GM23248 (cell line): ENCODE measurements around the gene ATF2. TPM values are rescaled to one million over a fixed set of nuclear protein-coding genes. Genes with fewer than 3 reads are reported as not detected.
A peak's percentile ranks its signal among the peaks of the same experiment; 100 is the strongest.

ENCODE experiments used
- DNase-seq: peaks from one replicate; pipeline ENCODE4 v3.0.0-alpha.2; 2015
- H2AFZ ChIP-seq: fragments of 200-600 bp; sonication (generic); 2 replicates; pipeline ENCODE4 v1.6.1; 2016; ENCODE audit warnings: antibody characterized with exemption
- H3F3A ChIP-seq: fragments of 200-600 bp; sonication (generic); 2 replicates; pipeline ENCODE4 v1.6.1; 2016; ENCODE audit warnings: mild to moderate bottlenecking, antibody characterized with exemption, mixed run types; ENCODE audit not compliant: insufficient read depth
- H3K27ac ChIP-seq: fragments of 200-600 bp; sonication (generic); 2 replicates; pipeline ENCODE4 v1.5.1; 2016; ENCODE audit warnings: mild to moderate bottlenecking
- H3K27me3 ChIP-seq: fragments of 200-600 bp; sonication (generic); replicated peaks from 2 replicates; pipeline ENCODE4 v1.6.1; 2016; ENCODE audit warnings: mild to moderate bottlenecking; ENCODE audit not compliant: insufficient read depth
- H3K36me3 ChIP-seq: fragments of 200-600 bp; sonication (generic); 2 replicates; pipeline ENCODE4 v1.6.1; 2016; ENCODE audit warnings: low read depth, mild to moderate bottlenecking
- H3K4me1 ChIP-seq: fragments of 200-600 bp; sonication (generic); 2 replicates; pipeline ENCODE4 v1.6.1; 2016; ENCODE audit warnings: mild to moderate bottlenecking; ENCODE audit not compliant: insufficient read depth
- H3K4me2 ChIP-seq: fragments of 200-600 bp; sonication (generic); one replicate; pipeline ENCODE4 v1.6.1; 2016; ENCODE audit warnings: mild to moderate bottlenecking; ENCODE audit not compliant: unreplicated experiment
- H3K4me3 ChIP-seq: fragments of 200-600 bp; sonication (generic); 2 replicates; pipeline ENCODE4 v1.5.1; 2016; ENCODE audit warnings: mild to moderate bottlenecking
- H3K79me2 ChIP-seq: fragments of 200-600 bp; sonication (generic); 2 replicates; pipeline ENCODE4 v1.6.1; 2016; ENCODE audit warnings: mild to moderate bottlenecking; ENCODE audit not compliant: insufficient read depth
- H3K9ac ChIP-seq: fragments of 200-600 bp; sonication (generic); 2 replicates; pipeline ENCODE4 v1.6.1; 2016; ENCODE audit warnings: mild to moderate bottlenecking
- H3K9me2 ChIP-seq: fragments of 200-600 bp; sonication (generic); 2 replicates; pipeline ENCODE4 v1.6.1; 2016; ENCODE audit warnings: mixed run types, mild to moderate bottlenecking, moderate library complexity; ENCODE audit not compliant: insufficient read depth
- H3K9me3 ChIP-seq: fragments of 200-600 bp; sonication (generic); one replicate; pipeline ENCODE4 v1.6.1; 2017; ENCODE audit warnings: low read depth
- H4K20me1 ChIP-seq: fragments of 200-600 bp; sonication (generic); 2 replicates; pipeline ENCODE4 v1.6.0; 2016; ENCODE audit not compliant: insufficient read depth
- EZH2 ChIP-seq: fragments of 200-600 bp; sonication (generic); IDR thresholded peaks from 2 replicates; pipeline ENCODE4 v1.6.1; 2018; ENCODE audit warnings: antibody characterized with exemption, mild to moderate bottlenecking; ENCODE audit not compliant: insufficient read depth, poor library complexity, severe bottlenecking
- EZH2phosphoT487 ChIP-seq: fragments of 200-600 bp; sonication (generic); IDR thresholded peaks from 2 replicates; pipeline ENCODE4 v1.6.1; 2018; ENCODE audit warnings: antibody characterized with exemption, moderate library complexity, mild to moderate bottlenecking, low read depth; ENCODE audit not compliant: insufficient read depth
- WGBS, 2 experiments: methylation state at CpG; one replicate each; pipeline ENCODE4 v1.1.6; 2015 to 2017; ENCODE audit warnings: low lambda C conversion rate in 2 of 2, low coverage in 1 of 2; ENCODE audit errors: missing lambda C conversion rate in 2 of 2; 5-methylcytosine and 5-hydroxymethylcytosine counted together
- in situ Hi-C: fragments of 300-500 bp; cut with MboI; formaldehyde crosslinking; loops from 2 replicates; pipeline ENCODE4 v1.15.0; 2020
- polyA plus RNA-seq: library from polyadenylated mRNA; unstranded; fragments of >200 nt; fragmentation: Nextera tagmentation; extraction: Ambion mirVana; gene quantifications from 2 replicates; pipeline ENCODE4 v1.2.1, GENCODE V29; 2016
- total RNA-seq: library from RNA; depleted of rRNA; stranded (reverse); fragments of >200 nt; shearing (Covaris generic); gene quantifications from 2 replicates; pipeline ENCODE4 v1.2.3, GENCODE V29; 2014

ATF2 gene
- total and polyA plus RNA-seq, 2 experiments from 2014 or later = 26.8 to 33.8 TPM

- no peak overlapping the region for H3K4me2 ChIP-seq
- H3K79me2 ChIP-seq = no peaks in the 10 kb centered on the region
- H4K20me1 ChIP-seq = no peaks in the 10 kb centered on the region
- H3K9ac ChIP-seq = no peak overlapping the region
- TF ChIP-seq EZH2phosphoT487 (no peak), EZH2 (no peak)
- no peak overlapping the region for H2AFZ ChIP-seq
- H3K27ac ChIP-seq = no peak overlapping the region
- no peaks in the 10 kb centered on the region for H3F3A ChIP-seq
- H3K4me3 ChIP-seq = no peak overlapping the region
- H3K9me2 ChIP-seq = no peaks in the 10 kb centered on the region
- in situ Hi-C loops = no loop called here
- no peaks in the 10 kb centered on the region for H3K36me3 ChIP-seq
- no peaks in the 10 kb centered on the region for H3K27me3 ChIP-seq
- H3K9me3 ChIP-seq = no peaks in the 10 kb centered on the region
- no peak for DNase-seq
- H3K4me1 ChIP-seq = no peaks in the 10 kb centered on the region
Observed at GRCh38 chr2:175055993-175056392, 112.0 kb downstream of the ATF2 start.

GRCh38 chr2:175054340-175054739 is 113.7 kb downstream of the ATF2 start:
- H3K4me3 ChIP-seq = no peak overlapping the region
- H3K9me3 ChIP-seq = no peaks in the 10 kb centered on the region
- H3K9ac ChIP-seq = no peak overlapping the region
- H3K9me2 ChIP-seq = no peaks in the 10 kb centered on the region
- no peak overlapping the region for H2AFZ ChIP-seq
- in situ Hi-C loops = no loop called here
- no peaks in the 10 kb centered on the region for H3K36me3 ChIP-seq
- H3K27ac ChIP-seq = no peak overlapping the region
- 97 to 98% methylated on average over 4 of the region's 4 CpGs for WGBS, 2 experiments
- DNase-seq = no peak
- H3F3A ChIP-seq = no peaks in the 10 kb centered on the region
- TF ChIP-seq EZH2phosphoT487 = no peak
- no peak for TF ChIP-seq EZH2
- H4K20me1 ChIP-seq = no peaks in the 10 kb centered on the region
- H3K27me3 ChIP-seq = no peaks in the 10 kb centered on the region
- H3K79me2 ChIP-seq = no peaks in the 10 kb centered on the region
- H3K4me2 ChIP-seq = no peak overlapping the region
- no peaks in the 10 kb centered on the region for H3K4me1 ChIP-seq

GRCh38 chr2:175049661-175050060 is 118.3 kb downstream of the ATF2 start:
- in situ Hi-C loops = no loop called here

GRCh38 chr2:175048275-175048674 is 119.7 kb downstream of the ATF2 start:
- Histone ChIP-seq H4K20me1 (no peaks in the 10 kb centered on the region), H3K4me1 (no peaks in the 10 kb centered on the region), H3F3A (no peaks in the 10 kb centered on the region), H3K4me2 (no peak overlapping the region), H2AFZ (no peak overlapping the region), H3K9me3 (no peaks in the 10 kb centered on the region), H3K36me3 (no peaks in the 10 kb centered on the region), H3K27ac (no peak overlapping the region), H3K27me3 (no peaks in the 10 kb centered on the region), H3K4me3 (no peak overlapping the region), H3K9ac (no peak overlapping the region), H3K79me2 (no peaks in the 10 kb centered on the region), H3K9me2 (no peaks in the 10 kb centered on the region)
- 93 to 96% methylated on average over 2 of the region's 2 CpGs for WGBS, 2 experiments
- in situ Hi-C loops = no loop called here
- no peak for DNase-seq
- TF ChIP-seq EZH2phosphoT487 (no peak), EZH2 (no peak)

More at GRCh38 chr2:175049661-175050060, 118.3 kb downstream of the ATF2 start:
- Histone ChIP-seq H3K79me2 (no peaks in the 10 kb centered on the region), H3K4me3 (no peak overlapping the region), H3K27ac (no peak overlapping the region), H3K4me1 (no peaks in the 10 kb centered on the region), H3K9me2 (no peaks in the 10 kb centered on the region), H3K27me3 (no peaks in the 10 kb centered on the region), H2AFZ (no peak overlapping the region), H4K20me1 (no peaks in the 10 kb centered on the region), H3K36me3 (no peaks in the 10 kb centered on the region), H3K9ac (no peak overlapping the region), H3K9me3 (no peaks in the 10 kb centered on the region), H3K4me2 (no peak overlapping the region), H3F3A (no peaks in the 10 kb centered on the region)
- TF ChIP-seq EZH2 = no peak
- no peak for TF ChIP-seq EZH2phosphoT487
- DNase-seq = peak; percentile 36

GRCh38 chr2:175039490-175039889 is 128.5 kb downstream of the ATF2 start:
- H3K79me2 ChIP-seq = no peaks in the 10 kb centered on the region
- no peaks in the 10 kb centered on the region for H3K9me3 ChIP-seq
- no peak overlapping the region for H2AFZ ChIP-seq
- no peaks in the 10 kb centered on the region for H3K27me3 ChIP-seq
- no peak overlapping the region for H3K9ac ChIP-seq
- no peaks in the 10 kb centered on the region for H4K20me1 ChIP-seq
- H3K4me2 ChIP-seq = no peak overlapping the region
- DNase-seq = no peak
- H3K27ac ChIP-seq = no peak overlapping the region
- H3K4me1 ChIP-seq = no peaks in the 10 kb centered on the region
- H3K36me3 ChIP-seq = no peaks in the 10 kb centered on the region
- TF ChIP-seq EZH2 (no peak), EZH2phosphoT487 (no peak)
- 64 to 68% methylated on average over 3 of the region's 3 CpGs for WGBS, 2 experiments
- no peaks in the 10 kb centered on the region for H3F3A ChIP-seq
- H3K4me3 ChIP-seq = no peak overlapping the region
- in situ Hi-C loops = no loop called here
- no peaks in the 10 kb centered on the region for H3K9me2 ChIP-seq
